ENCODE results near the gene HNRNPD.

GRCh38 chr4:82352825-82353366, 20.9 kb downstream of the HNRNPD start:
- TF ChIP-seq CTCF (IDR thresholded peaks at IDR 0.05) (no peak), POLR2A (IDR thresholded peaks at IDR 0.05) (no peak)
